Mesendoderm (in vitro differentiated cells): Measurements from ENCODE around the gene S100A1.

Experiments
- DNase-seq: peaks from one replicate; pipeline ENCODE4 v3.0.0; 2013
- H2AK5ac ChIP-seq: 2 replicates; pipeline ENCODE4 v1.6.1; 2013; ENCODE audit warnings: low read length, inconsistent platforms
- H2BK120ac ChIP-seq: 2 replicates; pipeline ENCODE4 v1.6.1; 2013; ENCODE audit warnings: low read depth, mild to moderate bottlenecking, low read length, moderate library complexity, mixed read lengths
- H2BK15ac ChIP-seq: replicated peaks from 2 replicates; pipeline ENCODE4 v1.6.1; 2013; ENCODE audit warnings: low read depth, mild to moderate bottlenecking, moderate library complexity
- H2BK5ac ChIP-seq: 2 replicates; pipeline ENCODE4 v1.6.1; 2013; ENCODE audit warnings: low read length, inconsistent platforms
- H3K18ac ChIP-seq: 2 replicates; pipeline ENCODE4 v1.6.1; 2013; ENCODE audit warnings: mild to moderate bottlenecking, low read length, mixed read lengths
- H3K23ac ChIP-seq: one replicate; pipeline ENCODE4 v1.6.1; 2013; ENCODE audit warnings: low read length
- H3K27ac ChIP-seq: 2 replicates; pipeline ENCODE4 v1.5.1; 2013; ENCODE audit warnings: low read depth, mild to moderate bottlenecking, inconsistent platforms, low read length, moderate library complexity
- H3K27me3 ChIP-seq: 2 replicates; pipeline ENCODE4 v1.6.1; 2013; ENCODE audit warnings: low read length, control low read depth, mild to moderate bottlenecking, inconsistent platforms; ENCODE audit not compliant: insufficient read depth, poor library complexity
- H3K36me3 ChIP-seq: 2 replicates; pipeline ENCODE4 v1.6.1; 2013; ENCODE audit warnings: low read length, inconsistent platforms; ENCODE audit not compliant: control insufficient read depth, insufficient read depth
- H3K4ac ChIP-seq: one replicate; pipeline ENCODE4 v1.6.1; 2013; ENCODE audit warnings: low read depth, mild to moderate bottlenecking, low read length, moderate library complexity
- H3K4me1 ChIP-seq: 2 replicates; pipeline ENCODE4 v1.6.1; 2013; ENCODE audit warnings: low read depth, low read length, inconsistent platforms; ENCODE audit not compliant: control insufficient read depth
- H3K4me2 ChIP-seq: 2 replicates; pipeline ENCODE4 v1.6.1; 2013; ENCODE audit warnings: low read length
- H3K4me3 ChIP-seq: 2 replicates; pipeline ENCODE4 v1.5.1; 2013; ENCODE audit warnings: mild to moderate bottlenecking, low read length
- H3K56ac ChIP-seq: one replicate; pipeline ENCODE4 v1.6.1; 2013; ENCODE audit warnings: low read length
- H3K79me1 ChIP-seq: 2 replicates; pipeline ENCODE4 v1.6.1; 2013; ENCODE audit warnings: low read length, inconsistent platforms
- H3K79me2 ChIP-seq: 2 replicates; pipeline ENCODE4 v1.6.1; 2013; ENCODE audit warnings: mild to moderate bottlenecking, low read length; ENCODE audit not compliant: control insufficient read depth, insufficient read depth
- H3K9ac ChIP-seq: 2 replicates; pipeline ENCODE4 v1.6.1; 2013; ENCODE audit warnings: low read length, inconsistent platforms
- H4K5ac ChIP-seq: one replicate; pipeline ENCODE4 v1.6.1; 2013; ENCODE audit warnings: low read length
- H4K8ac ChIP-seq: one replicate; pipeline ENCODE4 v1.6.1; 2013; ENCODE audit warnings: low read depth, mild to moderate bottlenecking, control low read depth, low read length, moderate library complexity
- WGBS: extraction: QIAGEN DNeasy Blood & Tissue Kit; methylation state at CpG from one replicate; pipeline ENCODE4 v1.1.7; 2013; ENCODE audit warnings: low lambda C conversion rate, missing lambda C conversion rate; ENCODE audit not compliant: insufficient coverage; ENCODE audit errors: extremely low coverage; 5-methylcytosine and 5-hydroxymethylcytosine counted together

S100A1 gene

GRCh38 chr1:153631047-153632022, 3.1 kb downstream of the S100A1 start:
- DNase-seq: no peak
- Histone ChIP-seq H2BK120ac (no peak overlapping the region), H3K9ac (no peak overlapping the region), H3K27ac (no peak overlapping the region), H2BK15ac (no peak overlapping the region), H3K4me3 (no peak overlapping the region), H2AK5ac (no peak overlapping the region), H3K79me2 (peaks cover 19% of the 10 kb centered on the region), H3K18ac (no peak overlapping the region), H3K36me3 (peaks cover under 1% of the 10 kb centered on the region), H3K4me2 (no peak overlapping the region), H3K56ac (peak overlapping the region; percentile 38), H4K5ac (no peak overlapping the region), H3K27me3 (no peaks in the 10 kb centered on the region), H3K23ac (no peak overlapping the region), H3K79me1 (peaks cover under 1% of the 10 kb centered on the region), H4K8ac (no peak overlapping the region), H3K4me1 (peaks cover 2% of the 10 kb centered on the region), H3K4ac (no peak overlapping the region), H2BK5ac (no peak overlapping the region)
- no CpG with 5 or more reads among the region's 10 CpGs for WGBS

- Histone ChIP-seq H3K4ac (no peak overlapping the region), H3K36me3 (peaks cover 11% of the 10 kb centered on the region), H4K8ac (no peak overlapping the region), H3K23ac (no peak overlapping the region), H2AK5ac (no peak overlapping the region), H3K79me1 (peaks cover 12% of the 10 kb centered on the region), H3K9ac (peak overlapping the region; percentile 47), H3K27me3 (no peaks in the 10 kb centered on the region), H3K4me3 (peak overlapping the region; percentile 3), H3K27ac (no peak overlapping the region), H3K4me2 (peak overlapping the region; percentile 33), H2BK5ac (no peak overlapping the region), H3K4me1 (no peaks in the 10 kb centered on the region), H3K56ac (peak overlapping the region; percentile 77), H2BK120ac (no peak overlapping the region), H2BK15ac (no peak overlapping the region), H3K79me2 (peaks cover 31% of the 10 kb centered on the region), H3K18ac (no peak overlapping the region), H4K5ac (peak overlapping the region; percentile 44)
- no CpG with 5 or more reads among the region's 18 CpGs for WGBS
- DNase-seq: no peak
Measured at GRCh38 chr1:153633161-153633753, 5.0 kb downstream of the S100A1 start.

DNA sequence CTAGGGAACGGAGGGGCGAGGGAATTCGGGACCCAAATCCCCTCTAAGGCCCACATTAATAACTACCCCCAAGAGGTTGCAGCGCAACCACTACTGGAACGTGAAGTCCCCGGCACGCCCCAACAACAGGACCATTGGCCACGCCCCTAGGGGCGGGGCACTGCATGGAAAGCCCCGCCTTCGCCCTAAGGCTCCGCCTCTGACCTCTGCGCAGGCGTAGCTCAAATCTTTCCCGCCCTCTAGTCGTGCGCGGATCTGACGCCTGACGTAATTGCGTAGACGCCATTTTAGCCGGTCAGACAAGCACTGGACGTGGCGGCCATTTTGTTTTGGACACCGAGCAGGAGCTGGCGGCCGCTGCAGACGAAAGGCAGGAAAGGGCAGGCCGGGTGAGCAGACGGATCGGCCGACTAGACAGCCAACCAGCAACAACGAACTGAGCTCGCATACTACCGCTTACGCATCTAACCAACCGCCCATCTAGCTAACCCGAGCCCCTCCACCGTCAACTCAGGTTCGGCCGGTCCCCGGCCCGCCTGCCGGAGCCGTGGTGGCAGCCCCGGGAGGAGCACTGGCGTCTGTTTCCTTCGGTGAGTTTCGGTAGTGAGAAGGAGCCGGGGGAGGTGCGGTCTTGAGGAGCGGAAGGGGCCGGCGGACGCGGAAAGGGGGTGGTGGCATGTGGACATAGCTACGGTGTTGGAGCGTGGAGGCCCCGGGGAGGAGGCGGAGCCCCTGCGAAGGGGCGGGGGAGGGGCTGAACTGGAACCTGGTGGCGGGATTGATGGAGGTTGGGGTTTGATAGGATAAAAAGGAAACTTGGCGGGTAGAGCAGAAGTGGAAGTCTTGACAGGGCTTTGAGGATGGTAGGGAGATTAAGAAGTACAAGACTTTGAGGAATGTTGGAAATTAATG, 5.8 kb downstream of the S100A1 start, which contains the start of gene CHTOP:
CHTOP (plus strand) TSS at position 313 of the 912 bp plus-strand sequence. CDS start 2,523 bp downstream, outside the sequence.
- Histone ChIP-seq H3K27me3 (no peaks in the 10 kb centered on the region), H3K79me2 (peaks cover 31% of the 10 kb centered on the region), H4K8ac (peak within 1 kb of the TSS; percentile 88), H3K4ac (peak within 1 kb of the TSS; percentile 94), H4K5ac (peak within 1 kb of the TSS; percentile 44), H3K56ac (peak within 1 kb of the TSS; percentile 99), H3K9ac (peak within 1 kb of the TSS; percentile 99), H2BK5ac (peak within 1 kb of the TSS; percentile 98), H2BK15ac (no peak within 1 kb of the TSS), H3K79me1 (peaks cover 12% of the 10 kb centered on the region), H3K23ac (peak within 1 kb of the TSS; percentile 97), H3K18ac (peak within 1 kb of the TSS; percentile 91), H3K4me3 (peak within 1 kb of the TSS; percentile 92), H2AK5ac (no peak within 1 kb of the TSS), H3K36me3 (peaks cover 12% of the 10 kb centered on the region), H3K4me2 (peak within 1 kb of the TSS; percentile 45), H3K4me1 (no peaks in the 10 kb centered on the region), H3K27ac (peak within 1 kb of the TSS; percentile 100), H2BK120ac (peak within 1 kb of the TSS; percentile 50)
- WGBS: no CpG with 5 or more reads among the region's 65 CpGs
- DNase-seq: peak; percentile 99

- peaks cover 15% of the 10 kb centered on the region for H3K79me1 ChIP-seq
- H3K4ac ChIP-seq: no peak overlapping the region
- no peak overlapping the region for H3K23ac ChIP-seq
- H2BK5ac ChIP-seq: no peak overlapping the region
- H3K4me2 ChIP-seq: no peak overlapping the region
- no peak for DNase-seq
- no peak overlapping the region for H4K5ac ChIP-seq
- H3K18ac ChIP-seq: no peak overlapping the region
- H2BK15ac ChIP-seq: no peak overlapping the region
- WGBS: no CpG with 5 or more reads among the region's 7 CpGs
- H3K9ac ChIP-seq: no peak overlapping the region
- H3K56ac ChIP-seq: peak overlapping the region; percentile 40
- no peaks in the 10 kb centered on the region for H3K27me3 ChIP-seq
- H3K27ac ChIP-seq: no peak overlapping the region
- H4K8ac ChIP-seq: no peak overlapping the region
- H2AK5ac ChIP-seq: no peak overlapping the region
- no peaks in the 10 kb centered on the region for H3K4me1 ChIP-seq
- H3K4me3 ChIP-seq: no peak overlapping the region
- no peak overlapping the region for H2BK120ac ChIP-seq
- peaks cover 31% of the 10 kb centered on the region for H3K79me2 ChIP-seq
- peaks cover 17% of the 10 kb centered on the region for H3K36me3 ChIP-seq
Measured at GRCh38 chr1:153635872-153636271, 7.6 kb downstream of the S100A1 start.

- H3K9ac ChIP-seq: no peak overlapping the region
- no peak for DNase-seq
- peaks cover 31% of the 10 kb centered on the region for H3K79me2 ChIP-seq
- no peaks in the 10 kb centered on the region for H3K27me3 ChIP-seq
- no peak overlapping the region for H3K27ac ChIP-seq
- H3K23ac ChIP-seq: no peak overlapping the region
- no peak overlapping the region for H2BK120ac ChIP-seq
- H2BK15ac ChIP-seq: no peak overlapping the region
- peaks cover 17% of the 10 kb centered on the region for H3K79me1 ChIP-seq
- no CpG with 5 or more reads among the region's 9 CpGs for WGBS
- H4K5ac ChIP-seq: no peak overlapping the region
- peaks cover 21% of the 10 kb centered on the region for H3K36me3 ChIP-seq
- no peak overlapping the region for H3K56ac ChIP-seq
- no peak overlapping the region for H2AK5ac ChIP-seq
- no peak overlapping the region for H4K8ac ChIP-seq
- no peak overlapping the region for H3K4me3 ChIP-seq
- H3K4me2 ChIP-seq: no peak overlapping the region
- H3K18ac ChIP-seq: no peak overlapping the region
- H3K4ac ChIP-seq: no peak overlapping the region
- H3K4me1 ChIP-seq: no peaks in the 10 kb centered on the region
- no peak overlapping the region for H2BK5ac ChIP-seq
Measured at GRCh38 chr1:153636312-153636711, 8.1 kb downstream of the S100A1 start.
